H54 (cell line): ENCODE measurements around the gene SPRED1.
A peak's percentile ranks its signal among the peaks of the same experiment; 100 is the strongest.

ENCODE experiments used
- DNase-seq: peaks from one replicate; pipeline ENCODE4 v3.0.0; 2011; ENCODE audit warnings: low spot score, mixed read lengths; ENCODE audit not compliant: insufficient read length
- FAIRE-seq: peaks from 3 replicates; lab custom pipeline; 2011; peaks lifted over from hg19 to GRCh38; lab: Jason Lieb, UNC
- POLR2A ChIP-seq: IDR thresholded peaks from 2 replicates; pipeline ENCODE4 v1.6.1; 2011; ENCODE audit warnings: low read depth, mild to moderate bottlenecking, low read length

SPRED1 gene

GRCh38 chr15:38252481-38253350 is at the start of gene SPRED1:
Gene SPRED1 (plus strand): TSS chr15:38252836. CDS start chr15:38253186, 350 bp downstream.
- FAIRE-seq (no peak), DNase-seq (peak; percentile 29)
- TF ChIP-seq POLR2A, result no peak

- no peak for DNase-seq
- no peak for FAIRE-seq
- TF ChIP-seq POLR2A, result no peak
Measured at GRCh38 chr15:38205526-38206272, 46.9 kb upstream of the SPRED1 start.

- TF ChIP-seq POLR2A, result no peak
- FAIRE-seq (no peak), DNase-seq (no peak)
Measured at GRCh38 chr15:38207621-38208020, 45.0 kb upstream of the SPRED1 start.

GRCh38 chr15:38208206-38208605 is 44.4 kb upstream of the SPRED1 start:
- DNase-seq, result no peak

GRCh38 chr15:38208779-38209178 is 43.9 kb upstream of the SPRED1 start:
- TF ChIP-seq POLR2A, result no peak
- DNase-seq (no peak), FAIRE-seq (no peak)

More at GRCh38 chr15:38208206-38208605, 44.4 kb upstream of the SPRED1 start:
- no peak for TF ChIP-seq POLR2A
- FAIRE-seq, result no peak

GRCh38 chr15:38211249-38211648 is 41.4 kb upstream of the SPRED1 start:
- TF ChIP-seq POLR2A, result no peak
- FAIRE-seq, result no peak
- DNase-seq, result no peak

GRCh38 chr15:38211811-38212210 is 40.8 kb upstream of the SPRED1 start:
- no peak for TF ChIP-seq POLR2A
- FAIRE-seq, result no peak
- no peak for DNase-seq

- FAIRE-seq, result no peak
- DNase-seq, result no peak
- no peak for TF ChIP-seq POLR2A
Measured at GRCh38 chr15:38212729-38213351, 39.8 kb upstream of the SPRED1 start.

- FAIRE-seq, result no peak
- DNase-seq, result no peak
- no peak for TF ChIP-seq POLR2A
Measured at GRCh38 chr15:38213356-38213755, 39.3 kb upstream of the SPRED1 start.

GRCh38 chr15:38215707-38216106 is 36.9 kb upstream of the SPRED1 start:
- FAIRE-seq (no peak), DNase-seq (no peak)
- TF ChIP-seq POLR2A, result no peak

GRCh38 chr15:38216763-38217162 is 35.9 kb upstream of the SPRED1 start:
- FAIRE-seq (no peak), DNase-seq (no peak)
- TF ChIP-seq POLR2A, result no peak

- no peak for TF ChIP-seq POLR2A
- FAIRE-seq, result peak; percentile 94
- DNase-seq, result no peak
Measured at GRCh38 chr15:38217191-38217595, 35.4 kb upstream of the SPRED1 start.

- FAIRE-seq, result peak; percentile 41
- no peak for DNase-seq
- no peak for TF ChIP-seq POLR2A
Measured at GRCh38 chr15:38217788-38218609, 34.6 kb upstream of the SPRED1 start.
